HG03460 (cell line): Measurements from ENCODE around the gene RALGPS1.

ENCODE experiments used
- ATAC-seq: cut with Tn5 transposase; IDR thresholded peaks from one replicate; pipeline ENCODE4 v1.9.1; 2021; ENCODE audit not compliant: unreplicated experiment

RALGPS1 gene

DNA sequence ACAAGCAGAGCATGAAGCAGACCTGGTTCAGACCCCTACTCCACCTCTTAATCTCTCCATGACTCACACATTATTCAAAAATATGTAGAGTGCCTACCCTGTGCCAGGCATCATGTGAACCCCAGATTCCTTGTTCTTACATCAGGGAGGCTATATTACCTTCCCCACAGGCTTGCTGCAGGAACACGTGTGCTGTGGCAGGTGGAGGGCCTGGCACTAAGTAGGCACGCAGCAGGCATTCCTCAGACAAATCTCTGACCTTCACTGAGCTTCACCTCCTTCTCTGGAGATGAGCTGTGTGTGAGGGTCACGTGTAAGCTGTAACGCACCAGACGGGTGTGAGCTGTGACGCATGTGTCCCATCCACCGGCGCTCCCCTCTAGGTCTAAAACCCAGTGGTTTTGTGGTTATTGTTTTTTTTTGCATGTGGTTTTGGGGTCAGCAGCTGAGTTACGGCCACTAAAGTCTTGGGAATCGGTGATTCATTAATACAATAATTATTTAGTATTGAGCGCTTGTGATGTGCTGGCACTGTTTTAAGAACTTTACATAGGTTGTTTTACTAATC, 177.5 kb downstream of the RALGPS1 start:
- ATAC-seq: no peak

GRCh38 chr9:127093319-127094020, 178.9 kb downstream of the RALGPS1 start:
- no peak for ATAC-seq

GRCh38 chr9:127095411-127095810, 180.8 kb downstream of the RALGPS1 start:
- ATAC-seq: no peak

DNA sequence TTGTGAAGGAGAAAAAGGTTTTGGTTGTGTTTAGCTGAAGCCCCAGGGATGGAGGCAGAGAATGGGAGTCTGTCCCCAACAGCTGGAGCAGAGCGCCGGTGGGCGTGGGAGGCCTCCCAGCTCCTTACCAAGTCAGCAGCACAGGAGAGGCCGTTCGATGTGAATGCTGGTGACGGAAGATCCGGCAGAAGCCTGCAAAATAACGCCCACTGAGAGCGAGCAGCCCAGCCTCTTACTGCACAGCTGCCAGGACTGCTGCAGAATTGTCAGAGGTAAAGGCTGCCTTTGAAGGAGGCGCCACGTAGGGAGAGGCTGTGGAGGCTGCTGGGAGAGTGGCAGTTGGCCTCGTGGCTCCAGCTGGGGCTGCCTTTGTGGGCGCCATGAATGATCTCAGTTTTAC, 181.6 kb downstream of the RALGPS1 start:
- no peak for ATAC-seq

DNA sequence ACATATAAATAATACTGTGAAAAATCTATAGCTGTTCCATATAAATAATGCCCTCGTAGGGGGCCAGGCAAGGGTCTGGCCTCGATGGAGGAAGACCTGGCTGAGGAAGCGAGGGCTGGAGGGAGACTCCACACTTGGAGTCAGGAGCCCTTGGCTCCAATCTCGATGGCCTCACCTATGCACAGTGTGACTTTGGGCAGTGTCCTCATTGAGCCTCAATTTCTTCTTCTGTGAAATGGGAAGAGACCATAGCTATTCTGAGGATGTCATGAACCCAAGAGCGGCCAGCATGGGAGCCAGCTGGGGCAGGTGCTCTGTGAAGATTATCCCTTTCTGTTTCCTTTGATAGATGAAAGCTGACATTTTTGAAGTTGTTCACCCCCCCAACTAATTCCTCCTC, 183.1 kb downstream of the RALGPS1 start:
- no peak for ATAC-seq

DNA sequence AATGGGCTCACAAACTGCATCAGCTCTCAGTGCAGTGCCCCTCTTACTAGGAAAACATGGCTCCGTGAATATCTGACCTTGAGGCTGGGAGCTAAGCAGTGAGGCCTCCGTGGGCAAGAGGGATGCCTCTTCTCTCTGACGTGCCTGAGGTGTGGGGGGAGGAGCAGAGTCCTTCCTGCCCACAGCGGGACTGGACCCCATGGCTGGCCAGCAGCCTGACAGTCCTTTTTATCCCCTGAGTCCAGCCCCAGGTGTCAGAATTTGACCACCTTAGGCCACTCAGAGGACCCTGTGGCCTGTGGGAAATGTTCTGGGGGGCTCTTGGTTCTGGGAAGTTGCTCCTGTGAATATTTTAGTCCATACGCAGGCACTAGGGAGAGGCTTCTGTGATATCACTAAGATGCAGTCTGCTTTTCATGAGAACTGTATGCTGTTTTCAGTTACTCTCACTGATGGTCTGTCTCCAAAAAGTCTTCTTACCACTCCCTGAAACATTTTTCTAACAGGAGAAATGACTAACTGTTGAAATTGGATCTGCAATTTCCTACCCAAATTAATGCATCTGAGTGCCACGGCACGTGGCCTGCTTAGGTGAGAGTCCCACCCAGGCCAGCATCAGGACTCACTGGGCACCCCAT, 184.5 kb downstream of the RALGPS1 start:
- no peak for ATAC-seq

GRCh38 chr9:127099664-127100063, 185.1 kb downstream of the RALGPS1 start:
- no peak for ATAC-seq

DNA sequence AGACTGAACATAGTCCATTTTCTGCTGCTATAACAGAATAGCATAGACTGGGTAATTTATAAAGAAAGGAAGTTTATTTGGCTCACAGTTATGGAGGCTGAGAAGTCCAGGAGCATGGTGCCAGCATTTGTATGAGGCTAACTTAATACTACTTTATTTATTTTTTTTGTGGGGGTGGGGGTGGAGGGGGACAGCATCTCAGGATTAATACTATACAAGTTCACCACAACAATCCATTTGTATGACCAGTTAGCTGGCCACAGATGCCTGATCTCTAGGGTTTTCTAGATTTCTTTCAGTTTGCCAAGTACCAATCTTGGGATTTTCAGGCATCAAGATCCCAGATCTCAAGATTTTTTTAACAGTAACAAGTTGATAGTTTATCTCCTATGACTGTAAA, 187.6 kb downstream of the RALGPS1 start:
- no peak for ATAC-seq

DNA sequence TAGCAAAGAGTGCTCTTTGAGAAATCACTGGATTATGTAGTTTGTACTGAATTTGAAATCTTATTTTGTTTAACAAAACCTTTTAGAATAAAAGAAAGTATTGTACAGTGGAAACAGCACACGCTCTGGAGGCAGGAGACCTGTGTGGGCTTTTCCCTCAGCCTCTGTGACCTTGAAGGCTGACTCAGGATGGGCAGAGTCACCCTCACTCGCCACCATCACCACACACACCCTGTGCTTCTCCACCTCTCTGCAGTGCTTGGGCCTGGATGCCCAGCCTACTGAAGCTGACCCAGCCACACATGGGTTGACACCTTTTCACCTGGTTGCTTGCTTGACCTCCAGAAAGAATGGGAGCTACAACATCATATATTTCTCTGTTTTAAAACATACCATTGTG, 188.2 kb downstream of the RALGPS1 start:
- ATAC-seq: no peak

GRCh38 chr9:127104581-127105311, 190.2 kb downstream of the RALGPS1 start:
- ATAC-seq: no peak

- no peak for ATAC-seq
Measured at GRCh38 chr9:127105805-127106465, 191.4 kb downstream of the RALGPS1 start.

- no peak for ATAC-seq
Measured at GRCh38 chr9:127106466-127106855, 191.9 kb downstream of the RALGPS1 start.

DNA sequence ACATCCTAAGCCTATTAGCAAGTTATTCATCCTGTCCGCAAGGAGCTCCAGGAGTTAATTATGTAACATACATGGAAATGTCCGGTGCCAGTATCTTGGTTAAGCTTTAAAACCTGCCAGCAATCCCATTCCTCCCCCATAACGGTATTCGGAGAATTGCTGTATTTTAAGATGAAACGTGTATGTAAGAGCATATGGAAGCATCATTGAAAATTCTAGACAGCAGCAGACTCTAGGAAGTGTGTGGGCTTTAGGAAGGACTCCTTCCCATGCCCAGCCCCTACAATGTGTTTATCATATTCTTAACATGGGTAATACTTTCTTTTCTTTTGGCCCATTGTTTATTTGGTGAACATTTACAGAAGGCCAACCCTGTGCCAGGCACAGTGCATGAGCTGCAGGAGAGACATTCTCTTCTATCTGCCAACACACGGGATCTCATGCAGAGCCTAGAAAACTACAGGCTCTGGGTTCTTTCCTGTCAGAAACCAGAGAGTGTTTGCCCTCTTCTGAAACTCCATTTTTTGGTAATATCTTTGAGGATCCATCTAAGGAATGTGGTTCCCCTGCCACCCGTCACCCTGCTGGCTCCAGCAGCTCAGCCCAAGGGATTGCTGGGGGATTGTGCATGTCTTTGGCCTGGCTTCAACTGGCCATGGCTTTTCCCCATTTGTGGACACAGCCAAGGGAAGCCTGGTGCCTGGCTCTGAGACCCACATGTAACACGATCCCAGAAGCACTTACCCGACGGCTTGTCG, 192.8 kb downstream of the RALGPS1 start:
- ATAC-seq: no peak

DNA sequence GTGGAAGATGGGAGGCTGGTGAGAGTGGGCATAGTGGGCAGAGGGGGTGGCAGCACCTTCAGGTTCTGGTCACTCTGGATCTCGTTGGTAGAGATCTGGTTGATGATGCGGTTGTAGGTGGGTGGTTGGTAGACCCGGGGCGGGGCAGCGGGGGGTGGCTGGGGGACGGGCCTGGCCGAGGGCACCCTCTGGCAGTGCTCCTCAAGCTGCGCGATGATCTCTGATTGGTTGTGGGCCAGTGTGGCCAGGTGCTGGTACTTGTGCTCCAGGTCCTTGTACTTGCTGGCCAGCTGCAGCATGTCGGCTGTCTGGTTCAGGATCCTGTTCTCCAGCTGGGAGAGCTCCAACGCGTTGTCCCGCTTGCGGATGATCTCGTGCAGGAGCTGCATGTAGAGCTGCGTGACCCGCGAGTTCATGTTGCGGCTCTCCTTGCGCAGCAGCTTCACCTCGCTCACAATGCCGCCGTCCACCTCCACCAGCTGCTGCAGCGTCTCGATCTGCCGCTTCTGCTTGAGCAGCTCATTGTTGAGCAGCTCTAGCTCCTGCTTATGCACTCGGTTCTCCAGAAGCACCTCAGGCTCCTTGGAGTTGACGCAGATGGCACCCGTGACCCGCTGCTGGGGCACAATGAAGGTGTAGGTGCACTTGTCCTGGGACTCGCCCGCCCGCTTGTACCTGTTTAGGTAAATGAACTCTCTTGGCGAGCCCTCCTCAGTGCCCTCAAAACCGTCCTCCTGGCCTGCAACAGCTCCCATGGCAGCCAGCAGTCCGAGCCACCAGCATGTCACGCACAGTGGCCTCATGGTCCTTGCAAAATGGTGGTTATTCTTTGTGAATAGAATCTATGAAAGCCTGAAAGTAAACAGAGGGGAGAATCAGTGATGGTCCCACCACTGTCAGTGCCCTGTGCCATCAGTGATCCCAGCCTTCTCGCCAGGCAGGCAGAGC, 193.6 kb downstream of the RALGPS1 start:
- ATAC-seq: no peak

- ATAC-seq: no peak
Measured at GRCh38 chr9:127109212-127109711, 194.7 kb downstream of the RALGPS1 start.

GRCh38 chr9:127112056-127112455, 197.5 kb downstream of the RALGPS1 start:
- ATAC-seq: no peak

DNA sequence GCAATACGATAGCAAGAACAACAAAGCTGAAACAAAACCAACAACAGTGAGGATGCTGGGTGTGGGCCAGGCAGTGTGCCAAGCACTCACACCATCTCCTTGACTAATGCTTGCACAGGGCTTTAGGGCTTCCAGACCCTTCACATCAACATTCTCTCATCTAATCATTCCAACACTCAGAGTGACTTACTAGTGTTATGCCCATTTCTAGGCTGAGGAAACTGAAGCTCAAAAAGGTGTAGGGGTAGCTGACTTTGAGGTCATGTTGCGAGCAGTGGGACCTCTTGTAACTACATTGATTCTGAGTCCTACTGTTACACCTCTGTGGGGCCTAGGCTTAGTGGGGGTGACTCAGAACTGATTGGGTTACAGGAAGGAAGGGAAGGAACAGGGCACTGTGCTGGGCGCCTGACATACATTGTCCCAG, 198.2 kb downstream of the RALGPS1 start:
- ATAC-seq: no peak

DNA sequence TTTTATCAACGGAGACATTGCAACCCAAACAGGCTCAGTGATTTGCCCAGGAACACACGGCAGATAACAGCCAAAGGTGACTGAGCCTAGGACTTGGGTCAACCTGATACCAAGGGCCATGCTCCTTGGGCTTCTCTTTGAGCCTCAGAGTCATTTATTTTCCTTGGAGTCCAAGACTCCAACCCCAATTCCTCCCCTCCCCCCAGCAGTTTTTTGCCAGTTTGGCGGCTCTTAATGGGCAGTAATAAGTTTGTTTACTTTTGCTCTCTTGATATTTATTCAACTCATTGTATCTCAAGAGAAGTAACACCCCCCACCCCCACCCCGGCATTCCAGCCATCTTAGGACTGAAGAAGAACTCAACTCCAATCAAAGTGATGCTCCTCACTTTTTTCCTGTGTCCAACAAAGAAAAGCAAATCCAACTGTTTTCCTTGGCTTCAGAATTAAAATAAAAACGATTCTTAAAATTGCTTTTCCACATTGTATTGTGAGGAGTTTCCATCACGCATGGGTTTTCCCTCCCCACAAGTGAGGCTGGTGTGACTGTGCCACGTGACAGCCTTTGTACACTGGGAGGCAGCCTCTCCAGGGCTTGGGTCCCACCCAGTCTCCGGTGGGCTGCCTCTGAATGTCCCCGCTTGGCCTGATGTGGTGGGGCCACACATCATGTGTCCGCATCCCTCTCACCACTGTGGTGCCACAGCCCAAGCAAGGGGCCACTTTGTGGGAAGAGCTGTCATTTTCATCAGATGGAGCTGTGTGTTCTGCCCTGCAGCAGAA, 198.8 kb downstream of the RALGPS1 start:
- ATAC-seq: no peak
